RWPE2 (cell line): Measurements from ENCODE around the gene CTNND2.

Experiments
- ATAC-seq: fragments of 200-7000 bp; cut with Tn5 transposase; 3 replicates; pipeline ENCODE4 v1.9.1; 2021; ENCODE audit warnings: low read depth
- DNase-seq: peaks from one replicate; pipeline ENCODE4 v3.0.0-alpha.2; 2020; ENCODE audit warnings: low spot score
- H3K27ac ChIP-seq: fragments of 450-650 bp; 2 replicates; pipeline ENCODE4 v1.5.1; 2017; ENCODE audit warnings: mild to moderate bottlenecking; ENCODE audit not compliant: poor library complexity, severe bottlenecking
- H3K27me3 ChIP-seq: fragments of 250-450 bp; sonication (Bioruptor Pico); 2 replicates; pipeline ENCODE4 v1.5.1; 2021; ENCODE audit warnings: mild to moderate bottlenecking, moderate library complexity; ENCODE audit not compliant: insufficient read depth, poor library complexity, severe bottlenecking
- H3K36me3 ChIP-seq: fragments of 250-450 bp; sonication (Bioruptor Pico); 2 replicates; pipeline ENCODE4 v1.5.1; 2020; ENCODE audit warnings: low read depth, mild to moderate bottlenecking, moderate library complexity
- H3K4me1 ChIP-seq: fragments of 250-450 bp; sonication (Bioruptor Pico); 2 replicates; pipeline ENCODE4 v1.5.1; 2021; ENCODE audit warnings: mild to moderate bottlenecking, moderate library complexity; ENCODE audit not compliant: insufficient read depth, poor library complexity, severe bottlenecking
- H3K4me3 ChIP-seq: fragments of 250-450 bp; sonication (Bioruptor Pico); 2 replicates; pipeline ENCODE4 v1.5.1; 2021; ENCODE audit warnings: mild to moderate bottlenecking, moderate library complexity; ENCODE audit not compliant: severe bottlenecking
- H3K9me3 ChIP-seq: fragments of 250-450 bp; sonication (Bioruptor Pico); 2 replicates; pipeline ENCODE4 v1.5.1; 2021; ENCODE audit warnings: mild to moderate bottlenecking, moderate library complexity; ENCODE audit not compliant: severe bottlenecking
- TF ChIP-seq, protein P1 (sequence below): fragments of 450-650 bp; IDR thresholded peaks from one replicate; pipeline ENCODE4 v1.5.1; 2017; ENCODE audit warnings: mild to moderate bottlenecking, moderate library complexity; ENCODE audit not compliant: poor library complexity, severe bottlenecking

Gene CTNND2

GRCh38 chr5:11181940-11182339 is 722.3 kb downstream of the CTNND2 start:
- Histone ChIP-seq H3K27ac (no peak overlapping the region), H3K27me3 (peaks cover 7% of the 10 kb centered on the region), H3K4me3 (no peak overlapping the region), H3K4me1 (no peaks in the 10 kb centered on the region), H3K36me3 (no peaks in the 10 kb centered on the region), H3K9me3 (no peaks in the 10 kb centered on the region)
- no peak for DNase-seq
- ATAC-seq: no peak
- TF ChIP-seq, protein P1, sequence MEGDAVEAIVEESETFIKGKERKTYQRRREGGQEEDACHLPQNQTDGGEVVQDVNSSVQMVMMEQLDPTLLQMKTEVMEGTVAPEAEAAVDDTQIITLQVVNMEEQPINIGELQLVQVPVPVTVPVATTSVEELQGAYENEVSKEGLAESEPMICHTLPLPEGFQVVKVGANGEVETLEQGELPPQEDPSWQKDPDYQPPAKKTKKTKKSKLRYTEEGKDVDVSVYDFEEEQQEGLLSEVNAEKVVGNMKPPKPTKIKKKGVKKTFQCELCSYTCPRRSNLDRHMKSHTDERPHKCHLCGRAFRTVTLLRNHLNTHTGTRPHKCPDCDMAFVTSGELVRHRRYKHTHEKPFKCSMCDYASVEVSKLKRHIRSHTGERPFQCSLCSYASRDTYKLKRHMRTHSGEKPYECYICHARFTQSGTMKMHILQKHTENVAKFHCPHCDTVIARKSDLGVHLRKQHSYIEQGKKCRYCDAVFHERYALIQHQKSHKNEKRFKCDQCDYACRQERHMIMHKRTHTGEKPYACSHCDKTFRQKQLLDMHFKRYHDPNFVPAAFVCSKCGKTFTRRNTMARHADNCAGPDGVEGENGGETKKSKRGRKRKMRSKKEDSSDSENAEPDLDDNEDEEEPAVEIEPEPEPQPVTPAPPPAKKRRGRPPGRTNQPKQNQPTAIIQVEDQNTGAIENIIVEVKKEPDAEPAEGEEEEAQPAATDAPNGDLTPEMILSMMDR: no peak

DNA sequence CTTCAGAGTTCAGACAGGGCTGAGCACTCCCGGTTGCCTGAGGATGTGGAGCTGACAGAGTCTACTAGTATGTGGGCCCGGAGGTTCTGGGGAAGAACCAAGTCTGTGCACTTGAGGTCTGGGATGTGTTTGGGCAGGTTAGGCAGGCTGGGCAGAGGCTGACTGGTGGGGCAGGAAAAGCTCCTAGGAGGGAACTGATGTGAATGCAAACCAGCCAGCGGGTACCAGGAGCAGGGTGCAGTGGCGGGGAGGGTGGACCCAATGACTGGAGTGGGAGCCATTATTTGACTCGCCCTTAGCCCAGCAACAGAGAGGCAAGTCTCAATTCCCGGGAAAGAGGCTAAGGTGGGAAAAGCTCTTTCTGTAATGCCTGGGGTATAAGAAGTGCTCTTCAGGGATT is 723.4 kb downstream of the CTNND2 start:
- ATAC-seq (peak; percentile 37; the same call in 1 of the 3 replicates), DNase-seq (no peak)
- Histone ChIP-seq H3K4me1 (no peaks in the 10 kb centered on the region), H3K27me3 (peaks cover 11% of the 10 kb centered on the region), H3K4me3 (no peak overlapping the region), H3K36me3 (no peaks in the 10 kb centered on the region), H3K27ac (no peak overlapping the region), H3K9me3 (no peaks in the 10 kb centered on the region)
- TF ChIP-seq, protein P1: no peak

- H3K27me3 ChIP-seq: peaks cover 30% of the 10 kb centered on the region
- no peaks in the 10 kb centered on the region for H3K9me3 ChIP-seq
- H3K27ac ChIP-seq: no peak overlapping the region
- TF ChIP-seq, protein P1: no peak
- H3K4me1 ChIP-seq: no peaks in the 10 kb centered on the region
- no peaks in the 10 kb centered on the region for H3K36me3 ChIP-seq
- DNase-seq: no peak
- ATAC-seq: no peak
- no peak overlapping the region for H3K4me3 ChIP-seq
Measured at GRCh38 chr5:11177999-11178711, 726.1 kb downstream of the CTNND2 start.

DNA sequence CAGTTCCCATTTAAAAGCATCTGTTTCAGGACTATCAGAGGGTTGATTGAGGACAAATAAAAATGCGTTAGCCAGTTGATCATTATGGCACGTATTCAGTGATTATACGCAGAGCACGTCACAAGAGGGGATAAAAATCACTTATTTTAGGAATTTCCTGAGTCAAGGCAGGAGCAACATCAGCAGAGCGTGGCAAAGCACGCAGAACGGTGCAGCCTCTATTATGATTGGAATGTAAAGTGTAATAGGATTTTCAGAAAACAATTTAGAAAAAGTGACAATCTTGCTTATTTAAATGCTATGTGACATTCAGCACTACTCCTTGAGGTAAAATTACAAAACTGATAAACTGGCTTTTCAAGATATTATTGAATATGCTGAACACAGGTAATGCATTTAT is 729.7 kb downstream of the CTNND2 start:
- no peak for ATAC-seq
- Histone ChIP-seq H3K27me3 (peaks cover 63% of the 10 kb centered on the region), H3K27ac (no peak overlapping the region), H3K4me1 (no peaks in the 10 kb centered on the region), H3K36me3 (no peaks in the 10 kb centered on the region), H3K4me3 (no peak overlapping the region), H3K9me3 (no peaks in the 10 kb centered on the region)
- DNase-seq: no peak
- TF ChIP-seq, protein P1: no peak

DNA sequence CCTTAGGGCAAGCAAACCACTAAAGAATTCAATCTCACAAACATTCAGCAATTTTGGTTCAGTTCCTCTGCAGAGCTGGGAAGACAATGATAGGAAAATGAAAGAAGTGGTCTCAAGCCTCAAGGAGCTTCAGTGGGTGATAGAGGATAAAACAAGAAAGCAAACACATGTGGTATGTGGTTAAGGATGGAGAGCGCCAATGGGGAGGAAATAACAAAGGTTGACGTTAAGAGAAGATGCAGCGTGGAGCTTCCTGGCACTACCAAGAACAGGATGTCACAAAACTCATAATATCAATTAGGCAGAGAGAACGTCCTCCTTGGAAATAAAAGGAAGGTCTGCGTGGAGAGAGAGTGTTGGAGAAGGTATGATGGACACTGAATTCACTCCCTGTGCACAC is 731.8 kb downstream of the CTNND2 start:
- ATAC-seq (no peak), DNase-seq (no peak)
- no peaks in the 10 kb centered on the region for H3K4me1 ChIP-seq
- H3K4me3 ChIP-seq: no peak overlapping the region
- H3K36me3 ChIP-seq: no peaks in the 10 kb centered on the region
- TF ChIP-seq, protein P1: no peak
- H3K27me3 ChIP-seq: peaks cover 64% of the 10 kb centered on the region
- no peaks in the 10 kb centered on the region for H3K9me3 ChIP-seq
- H3K27ac ChIP-seq: no peak overlapping the region
